Testis (tissue), 2 donors: ENCODE data around the gene ASIC4.

Experiments used
- CTCF ChIP-seq, 3 experiments: fragments of 450-650 bp in 2 of 3; fragments of 200-600 bp in 1 of 3; sonication (generic) in 1 of 3; IDR thresholded peaks; one replicate each; pipeline ENCODE4 v1.5.1; 2016 to 2019; ENCODE audit warnings: antibody characterized with exemption in 3 of 3, mild to moderate bottlenecking in 2 of 3, moderate library complexity in 1 of 3
- POLR2A ChIP-seq: fragments of 450-650 bp; IDR thresholded peaks from one replicate; pipeline ENCODE4 v1.6.1; 2017; ENCODE audit warnings: antibody characterized with exemption, mild to moderate bottlenecking, moderate library complexity

DNA sequence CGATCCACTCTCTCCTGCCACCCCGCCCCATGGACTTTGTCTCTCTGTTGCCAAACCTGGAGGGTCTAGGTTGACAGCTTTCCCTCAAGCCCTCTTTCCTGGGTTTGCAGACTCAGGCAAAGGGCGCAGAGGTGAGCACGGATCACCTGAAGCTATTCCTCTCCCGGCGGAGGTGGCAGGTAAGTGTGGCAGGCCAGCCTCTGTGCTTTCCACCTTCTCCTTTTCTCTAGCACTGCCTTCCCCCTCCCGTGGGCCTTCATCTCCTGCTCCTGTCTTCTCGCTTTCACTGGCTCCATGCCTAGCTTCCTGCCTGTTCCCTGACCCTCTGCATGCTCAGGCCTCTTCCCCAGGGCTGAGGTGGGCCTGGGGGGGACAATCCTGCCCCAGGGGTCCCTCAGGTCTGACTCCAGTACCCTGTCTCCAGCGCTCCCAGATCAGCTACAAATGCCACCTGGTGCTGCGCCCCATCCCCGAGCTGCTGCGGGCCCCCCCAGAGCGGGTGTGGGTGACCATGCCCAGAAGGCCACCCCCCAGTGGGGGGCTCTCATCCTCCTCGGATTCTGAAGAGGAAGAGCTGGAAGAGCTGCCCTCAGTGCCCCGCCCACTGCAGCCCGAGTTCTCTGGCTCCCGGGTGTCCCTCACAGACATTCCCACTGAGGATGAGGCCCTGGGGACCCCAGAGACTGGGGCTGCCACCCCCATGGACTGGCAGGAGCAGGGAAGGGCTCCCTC is 31.4 kb upstream of the ASIC4 start:
- no peak for TF ChIP-seq CTCF (IDR thresholded peaks at IDR 0.05)
- no peak for TF ChIP-seq POLR2A
